NCI-H774 (cell line): ENCODE data around the gene ACVRL1.

ENCODE experiments used
- DNase-seq: peaks from one replicate; lab custom pipeline; 2025; lab: John Stamatoyannopoulos, UW

The ACVRL1 gene

DNA sequence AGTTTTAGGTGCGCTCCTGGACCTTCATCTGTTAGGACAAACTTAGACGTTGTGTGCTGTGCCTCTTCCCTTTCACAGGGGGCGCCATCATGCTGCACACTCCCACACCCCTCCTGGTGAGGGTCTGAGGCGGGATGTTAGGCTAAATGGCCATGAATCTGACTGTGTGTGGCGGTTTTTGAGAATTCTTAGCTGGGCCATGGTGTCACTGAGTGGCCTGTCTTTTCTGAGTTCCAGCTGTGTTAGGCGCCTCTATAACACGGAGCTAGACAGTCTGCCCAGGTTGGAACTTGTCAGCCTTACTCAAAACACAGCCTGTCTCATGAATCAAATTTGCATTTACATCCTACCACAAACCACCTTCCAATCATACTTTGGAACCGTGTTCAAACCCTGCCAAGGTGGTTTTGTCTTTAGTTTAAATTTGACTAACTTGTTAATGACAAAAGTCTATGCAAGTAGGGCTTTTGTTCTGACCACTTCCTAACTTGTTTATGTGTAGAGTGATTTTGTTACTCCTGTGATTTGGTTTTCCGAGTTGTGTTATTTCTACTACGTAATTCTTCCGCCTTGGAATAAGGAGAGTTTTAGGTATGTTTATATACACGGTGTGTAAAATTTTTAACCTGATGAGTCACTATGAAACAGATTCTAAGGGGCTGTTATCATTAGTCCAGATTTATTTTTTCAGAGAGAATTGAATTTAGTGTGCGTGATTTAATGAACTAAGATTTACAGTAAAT is 63.8 kb downstream of the ACVRL1 start:
- DNase-seq, result no peak

DNA sequence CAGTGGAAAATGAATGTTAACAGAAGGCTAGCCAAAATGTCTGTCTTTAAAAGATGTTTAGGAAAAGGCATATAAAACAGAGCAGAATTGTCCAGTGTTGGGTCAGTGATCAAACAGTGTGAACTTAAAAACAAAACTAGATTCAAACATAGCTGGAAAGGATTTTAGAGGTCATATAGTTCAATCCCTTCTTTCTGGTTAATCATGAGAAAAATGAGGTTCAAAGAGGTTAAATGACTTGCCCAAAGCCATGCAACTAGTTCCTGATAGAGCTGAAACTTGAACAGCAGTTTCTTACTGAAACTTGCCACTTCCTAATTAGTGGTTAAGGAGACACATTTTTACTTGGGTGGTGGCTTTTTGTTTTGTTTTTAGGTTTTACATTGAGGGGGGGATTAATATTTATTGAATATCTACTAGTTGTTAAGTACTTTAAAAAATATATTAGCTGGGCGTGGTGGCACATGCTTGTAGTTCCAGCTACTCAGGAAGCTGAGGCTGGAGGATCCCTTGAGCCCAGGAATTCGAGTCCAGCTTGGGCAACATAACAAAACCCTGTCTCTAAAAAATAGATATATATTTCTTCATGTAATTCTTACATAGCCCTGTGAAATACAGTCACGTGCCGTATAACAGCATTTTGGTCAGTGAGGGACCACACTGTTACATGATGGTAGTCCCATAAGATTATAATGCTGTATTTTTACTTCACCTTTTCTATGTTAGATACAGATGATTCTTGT is 64.5 kb downstream of the ACVRL1 start:
- DNase-seq, result no peak

DNA sequence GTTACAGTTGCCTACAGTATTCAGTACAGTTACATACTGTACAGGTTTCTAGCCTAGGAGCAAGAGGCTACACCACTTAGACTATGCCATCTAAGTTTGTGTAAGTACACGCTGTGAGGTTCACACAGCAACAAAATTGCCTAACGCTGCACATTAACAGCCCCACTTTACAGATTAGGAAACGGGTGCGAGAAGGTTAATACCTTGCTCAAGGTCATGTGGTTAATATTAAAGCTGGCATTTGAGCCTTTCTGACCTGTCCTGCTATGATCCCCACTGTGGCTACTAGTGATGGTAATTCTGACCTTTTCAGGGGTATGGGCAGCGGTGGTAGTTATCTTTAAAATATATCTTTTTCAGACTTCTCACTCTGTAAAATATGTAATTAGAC is 65.1 kb downstream of the ACVRL1 start:
- DNase-seq, result no peak

DNA sequence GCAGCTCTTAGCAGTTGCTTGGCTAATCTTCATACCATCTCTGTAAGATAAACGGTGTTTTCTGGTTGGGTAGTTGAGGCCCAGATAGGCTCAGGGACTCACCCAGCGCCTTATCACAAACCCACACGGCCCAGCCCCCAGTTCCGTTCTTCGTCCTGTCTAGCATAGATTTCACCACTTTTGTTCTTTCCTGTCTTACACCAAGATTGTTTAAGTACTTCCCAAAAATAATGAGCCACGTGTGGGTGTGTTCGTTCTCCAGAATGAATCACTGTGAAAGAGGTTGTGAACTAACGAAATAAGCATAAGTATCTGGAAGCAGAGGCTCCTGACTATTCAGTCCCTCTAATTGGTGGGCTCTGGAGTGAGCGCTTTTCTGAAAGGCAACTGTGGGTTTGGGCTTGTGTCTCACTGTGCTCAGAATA is 65.6 kb downstream of the ACVRL1 start:
- DNase-seq, result no peak
